GM12878 (cell line): ENCODE data around the gene SNPH. TPM values are rescaled to one million over a fixed set of nuclear protein-coding genes. Genes with fewer than 3 reads are reported as not detected.

Experiments
- ATAC-seq: fragments of 200-7000 bp; cut with Tn5 transposase; 3 replicates; pipeline ENCODE4 v1.9.1; 2020; ENCODE audit warnings: mild to moderate bottlenecking, moderate library complexity
- BruUV-seq: library from RNA; stranded (reverse); fragments of 400-500 nt; replicated peaks from 2 replicates; lab custom pipeline; 2021; lab: Mats Ljungman, UMichigan
- CTCF ChIA-PET: fragments of 300-600 bp; sonication (Branson Sonifier 250); formaldehyde crosslinking; extraction: SDS; loops from one replicate; lab custom pipeline; 2021; ENCODE audit warnings: inconsistent platforms; lab: Yijun Ruan, JAX
- POLR2A ChIA-PET: fragments of 350-600 bp; formaldehyde crosslinking; extraction: SDS; loops from one replicate; lab custom pipeline; 2021; ENCODE audit warnings: inconsistent platforms; lab: Charles Lee
- RAD21 ChIA-PET: fragments of 300-600 bp; sonication (Branson Sonifier 250); formaldehyde crosslinking; loops from one replicate; lab custom pipeline; 2023; ENCODE audit warnings: antibody characterized with exemption; ENCODE audit not compliant: unreplicated experiment; lab: Charles Lee
- SMC1A ChIA-PET: fragments of 300-600 bp; sonication (Branson Sonifier 250); formaldehyde crosslinking; loops from one replicate; lab custom pipeline; 2023; ENCODE audit not compliant: unreplicated experiment, uncharacterized antibody; lab: Charles Lee
- DNase-seq: peaks from one replicate; pipeline ENCODE4 v3.0.0-alpha.2; 2011; ENCODE audit warnings: low read depth, low spot score
- FAIRE-seq: peaks from 3 replicates; lab custom pipeline; 2011; peaks lifted over from hg19 to GRCh38; lab: Jason Lieb, UNC
- H2AFZ ChIP-seq: 2 replicates; pipeline ENCODE4 v1.6.0; 2011; ENCODE audit warnings: low read depth, low read length, control low read depth; ENCODE audit not compliant: control insufficient read depth
- H3K27ac ChIP-seq: 2 replicates; pipeline ENCODE4 v1.5.1; 2011; ENCODE audit warnings: control low read depth; ENCODE audit not compliant: control insufficient read depth, insufficient read depth
- H3K27me3 ChIP-seq, 2 experiments: replicated peaks in 1 of 2; 2 replicates each; pipeline versions ENCODE4 v1.6.0 to v1.6.1; 2011; ENCODE audit warnings: low read length in 1 of 2; ENCODE audit not compliant: control insufficient read depth in 2 of 2, insufficient read depth in 2 of 2
- H3K36me3 ChIP-seq, 2 experiments: 2 replicates each; pipeline ENCODE4 v1.5.1; 2011; ENCODE audit warnings: low read length in 1 of 2; ENCODE audit not compliant: control insufficient read depth in 2 of 2, insufficient read depth in 2 of 2
- H3K4me1 ChIP-seq: 2 replicates; pipeline ENCODE4 v1.6.1; 2011; ENCODE audit warnings: mild to moderate bottlenecking, low read length, moderate library complexity, mixed read lengths; ENCODE audit not compliant: control insufficient read depth, insufficient read depth
- H3K4me2 ChIP-seq: 2 replicates; pipeline ENCODE4 v1.6.0; 2011; ENCODE audit warnings: control low read depth; ENCODE audit not compliant: control insufficient read depth, insufficient read depth
- H3K4me3 ChIP-seq: fragments of 200-600 bp; sonication (generic); 2 replicates; pipeline ENCODE4 v1.5.1; 2016
- H3K79me2 ChIP-seq: 2 replicates; pipeline ENCODE4 v1.6.0; 2011; ENCODE audit warnings: low read length; ENCODE audit not compliant: control insufficient read depth, insufficient read depth
- H3K9ac ChIP-seq: 2 replicates; pipeline ENCODE4 v1.8.0; 2011; ENCODE audit warnings: low read length, control low read depth, mixed read lengths; ENCODE audit not compliant: control insufficient read depth, insufficient read depth
- H3K9me3 ChIP-seq: replicated peaks from 3 replicates; pipeline ENCODE4 v1.5.1; 2011; ENCODE audit warnings: mild to moderate bottlenecking, low read length; ENCODE audit not compliant: control insufficient read depth, insufficient read depth
- H4K20me1 ChIP-seq: 2 replicates; pipeline ENCODE4 v1.6.0; 2011; ENCODE audit not compliant: control insufficient read depth, insufficient read depth
- BHLHE40 ChIP-seq, 2 experiments: fragments of 450-650 bp in 1 of 2; IDR thresholded peaks; 2 replicates each; pipeline ENCODE4 v1.6.1; 2011 to 2017; ENCODE audit warnings: low read depth in 2 of 2, borderline replicate concordance in 1 of 2, improper control_type of control experiment in 1 of 2, low read length in 1 of 2, mild to moderate bottlenecking in 1 of 2
- CBX3 ChIP-seq: fragments of 200-600 bp; sonication (generic); IDR thresholded peaks from 2 replicates; pipeline ENCODE4 v1.6.1; 2016; ENCODE audit warnings: low read depth, borderline replicate concordance
- CHD4 ChIP-seq: fragments of 200-600 bp; sonication (generic); IDR thresholded peaks from 2 replicates; pipeline ENCODE4 v1.6.1; 2016; ENCODE audit warnings: mild to moderate bottlenecking
- EED ChIP-seq: sonication (generic); IDR thresholded peaks from 2 replicates; pipeline ENCODE4 v1.6.1; 2016; ENCODE audit warnings: antibody characterized with exemption, low read depth
- IKZF1 ChIP-seq: fragments of 450-650 bp; conservative IDR thresholded peaks from 2 replicates; pipeline ENCODE4 v1.6.1; 2017; ENCODE audit warnings: antibody characterized with exemption, mild to moderate bottlenecking
- MTA2 ChIP-seq: fragments of 450-650 bp; IDR thresholded peaks from 2 replicates; pipeline ENCODE4 v1.6.1; 2016; ENCODE audit warnings: low read depth, mild to moderate bottlenecking, moderate library complexity
- PAX5 ChIP-seq: IDR thresholded peaks from 2 replicates; pipeline ENCODE4 v1.6.1; 2011; ENCODE audit warnings: low read depth, low read length, borderline replicate concordance
- PAX8 ChIP-seq: fragments of 450-650 bp; IDR thresholded peaks from 2 replicates; pipeline ENCODE4 v1.6.1; 2017; ENCODE audit warnings: mild to moderate bottlenecking, moderate library complexity
- POLR2AphosphoS2 ChIP-seq: IDR thresholded peaks from 2 replicates; pipeline ENCODE4 v1.6.1; 2011; ENCODE audit warnings: low read depth, mild to moderate bottlenecking, low read length, improper control_type of control experiment, moderate library complexity
- SUPT20H ChIP-seq: IDR thresholded peaks from 2 replicates; pipeline ENCODE4 v1.6.1; 2011; ENCODE audit warnings: low read depth, mild to moderate bottlenecking, low read length, moderate library complexity, borderline replicate concordance; ENCODE audit not compliant: control insufficient read depth
- ZNF207 ChIP-seq: fragments of 450-650 bp; IDR thresholded peaks from 2 replicates; pipeline ENCODE4 v1.6.1; 2014; ENCODE audit warnings: antibody characterized with exemption, mild to moderate bottlenecking, borderline replicate concordance
- ZNF622 ChIP-seq: fragments of 450-650 bp; IDR thresholded peaks from 2 replicates; pipeline ENCODE4 v1.6.1; 2017; ENCODE audit warnings: mild to moderate bottlenecking, inconsistent platforms
- WGBS: methylation state at CpG from one replicate; pipeline ENCODE4 v1.1.6; 2016; ENCODE audit warnings: low lambda C conversion rate; ENCODE audit not compliant: insufficient replicate concordance, insufficient coverage; ENCODE audit errors: missing lambda C conversion rate; 5-methylcytosine and 5-hydroxymethylcytosine counted together
- in situ Hi-C: fragments of 300-500 bp; cut with MboI; formaldehyde crosslinking; loops from 9 replicates; pipeline ENCODE4 v1.14.3; 2018; ENCODE audit warnings: mixed read lengths
- intact Hi-C: fragments of 100-400 bp; cut with micrococcal nuclease; formaldehyde crosslinking; loops from one replicate; pipeline ENCODE4 v1.14.2; 2022; ENCODE audit not compliant: unreplicated experiment
- polyA plus RNA-seq, 11 experiments: library from polyadenylated mRNA; depleted of rRNA in 4 of 11; unstranded in 6 of 11; stranded (reverse) in 5 of 11; fragments of >200 nt; fragmentation: Nextera tagmentation in 4 of 11; fragmentation: Illumina TruSeq in 1 of 11; extraction: Ambion mirVana in 4 of 11; extraction: Trizol in 1 of 11; gene quantifications; 1 replicate in 1 of 11; 2 replicates in 10 of 11; pipeline versions ENCODE4 v1.2.1 to v1.2.3, GENCODE V29; 2011 to 2016; ENCODE audit warnings: inconsistent platforms in 2 of 11, missing spikeins in 2 of 11, low read depth in 1 of 11
- total RNA-seq, 4 experiments: library from RNA; depleted of rRNA in 3 of 4; stranded (reverse); fragments of >200 nt in 3 of 4; fragmentation: Illumina TruSeq in 1 of 4; extraction: Trizol in 1 of 4; gene quantifications; 2 replicates each; pipeline versions ENCODE4 v1.2.1 to v1.2.3, GENCODE V29; 2013 to 2021

Gene SNPH
- total and polyA plus RNA-seq, 10 of the 15 experiments (the other 5 are each of a cell fraction or from before 2014, with no cell fraction given) = 0.02 to 0.45 (median 0.34) TPM; not detected in 2

DNA sequence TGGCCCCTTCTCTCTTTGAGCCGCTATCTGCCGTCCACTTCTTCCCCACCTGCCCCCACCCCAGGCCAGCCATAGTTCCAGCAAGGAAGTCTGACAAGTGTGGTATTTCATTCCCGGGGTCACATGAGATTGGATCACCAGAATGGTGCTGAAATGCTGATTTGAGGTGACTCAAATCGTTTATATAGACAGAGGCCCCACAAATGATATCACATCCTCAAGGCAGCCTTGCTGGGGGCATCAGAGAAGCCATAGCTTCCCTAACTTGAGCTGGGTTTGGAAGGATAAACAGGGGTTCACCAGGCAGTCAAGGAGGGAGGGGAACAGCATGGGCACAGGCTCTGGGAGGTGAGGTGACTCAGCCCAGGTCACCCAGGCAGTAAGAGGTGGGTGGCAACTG, 53.0 kb downstream of the SNPH start:
- no TSS peak for BruUV-seq
- Histone ChIP-seq H3K4me2 (no peak overlapping the region), H3K27me3 (no peaks in the 10 kb centered on the region), H3K36me3 (no peaks in the 10 kb centered on the region), H3K27ac (no peak overlapping the region), H3K9ac (no peak overlapping the region), H4K20me1 (no peaks in the 10 kb centered on the region), H2AFZ (no peak overlapping the region), H3K4me1 (peaks cover 6% of the 10 kb centered on the region; the same call in 1 of the 2 replicates), H3K9me3 (no peaks in the 10 kb centered on the region; the same call in 2 of the 3 replicates), H3K4me3 (no peak overlapping the region), H3K79me2 (no peaks in the 10 kb centered on the region)
- in situ Hi-C loops = no loop called here
- CTCF ChIA-PET = interaction anchor here (1.3 to 2.2 kb wide), 2 partner anchors 118 to 188 kb away, joined by 3 to 8 read pairs; no protein-coding TSS in a partner anchor
- 58% methylated on average over 4 of the region's 4 CpGs for WGBS
- TF ChIP-seq CHD4 (no peak), PAX5 (no peak), BHLHE40 (IDR thresholded peaks at IDR 0.05; ENCODE audit: borderline replicate concordance in 1 of 2, low read depth in 2 of 2, low read length in 1 of 2) (no peak), CBX3 (no peak), ZNF622 (no peak), POLR2AphosphoS2 (no peak), EED (no peak), PAX8 (no peak), ZNF207 (no peak), MTA2 (no peak), IKZF1 (no peak), SUPT20H (no peak)
- SMC1A ChIA-PET = interaction anchor here (1.0 to 1.6 kb wide), 2 partner anchors 43 to 79 kb away, joined by 3 read pairs; no protein-coding TSS in a partner anchor
- intact Hi-C loops = loop anchor here (10.0 kb wide), 1 partner anchor 456 kb away; no protein-coding TSS in a partner anchor
- POLR2A ChIA-PET = interaction anchor here (0.6 kb wide), 1 partner anchor 72 kb away, joined by 7 read pairs; no protein-coding TSS in a partner anchor
- no peak for DNase-seq
- RAD21 ChIA-PET = no interaction called here
- ATAC-seq = no peak
- no peak for FAIRE-seq
